GM10266 (cell line): Measurements from ENCODE around the gene NFIA.

Experiments
- DNase-seq: peaks from one replicate; pipeline ENCODE4 v3.0.0; 2012; ENCODE audit errors: extremely low spot score
- CTCF ChIP-seq: IDR thresholded peaks from 2 replicates; pipeline ENCODE4 v1.5.1; 2012; ENCODE audit warnings: mild to moderate bottlenecking, low read depth; ENCODE audit not compliant: control insufficient read depth, insufficient read depth; ENCODE audit errors: missing control alignments

The NFIA gene

GRCh38 chr1:61307422-61308142 is 225.2 kb downstream of the NFIA start:
- DNase-seq = no peak
- no peak for TF ChIP-seq CTCF

GRCh38 chr1:61310057-61310456 is 227.7 kb downstream of the NFIA start:
- DNase-seq = no peak
- TF ChIP-seq CTCF = no peak

- no peak for TF ChIP-seq CTCF
- DNase-seq = no peak
Observed at GRCh38 chr1:61310538-61310937, 228.2 kb downstream of the NFIA start.

- no peak for DNase-seq
- no peak for TF ChIP-seq CTCF
Observed at GRCh38 chr1:61313906-61314422, 231.6 kb downstream of the NFIA start.

GRCh38 chr1:61315011-61315410 is 232.7 kb downstream of the NFIA start:
- no peak for TF ChIP-seq CTCF
- no peak for DNase-seq

- no peak for TF ChIP-seq CTCF
- DNase-seq = no peak
Observed at GRCh38 chr1:61316493-61316892, 234.1 kb downstream of the NFIA start.

- TF ChIP-seq CTCF = no peak
- DNase-seq = peak; percentile 15
Observed at GRCh38 chr1:61318319-61319125, 236.2 kb downstream of the NFIA start.
